ENCODE measurements around the gene SELENOT.
"Not testable (repeated sequence)": the region's sequence is repeated elsewhere in the genome, so short reads cannot be mapped to it uniquely, and the experiment has no call there.

Gene SELENOT

GRCh38 chr3:150609988-150610387 lies 6.9 kb downstream of the SELENOT start:
- DNase-seq = no peak

- peak; percentile 15 to 24 for DNase-seq
Measured at GRCh38 chr3:150610785-150611184, 7.7 kb downstream of the SELENOT start.

GRCh38 chr3:150611666-150612065 lies 8.5 kb downstream of the SELENOT start:
- no peak for DNase-seq

DNA sequence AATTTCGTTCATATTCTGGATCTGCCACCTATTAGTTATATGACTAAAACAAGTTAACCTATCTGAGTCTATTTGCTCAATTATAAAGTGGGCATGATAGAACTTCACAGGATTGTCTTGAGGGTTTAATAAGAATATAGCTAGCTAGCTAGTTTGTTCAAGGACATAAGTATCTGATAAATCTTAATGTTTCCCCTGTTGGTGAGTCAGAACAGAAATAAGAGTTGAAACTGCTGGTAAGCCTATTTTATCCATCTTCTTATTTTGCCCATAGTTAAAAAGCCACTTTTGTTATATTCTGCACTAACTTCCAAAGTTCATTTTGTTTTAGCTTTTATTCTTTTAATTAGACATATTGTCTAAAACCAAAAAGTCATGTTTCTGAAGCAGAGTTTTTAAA lies 9.4 kb downstream of the SELENOT start:
- DNase-seq = no peak

- no peak for DNase-seq
Measured at GRCh38 chr3:150613034-150613433, 9.9 kb downstream of the SELENOT start.

DNA sequence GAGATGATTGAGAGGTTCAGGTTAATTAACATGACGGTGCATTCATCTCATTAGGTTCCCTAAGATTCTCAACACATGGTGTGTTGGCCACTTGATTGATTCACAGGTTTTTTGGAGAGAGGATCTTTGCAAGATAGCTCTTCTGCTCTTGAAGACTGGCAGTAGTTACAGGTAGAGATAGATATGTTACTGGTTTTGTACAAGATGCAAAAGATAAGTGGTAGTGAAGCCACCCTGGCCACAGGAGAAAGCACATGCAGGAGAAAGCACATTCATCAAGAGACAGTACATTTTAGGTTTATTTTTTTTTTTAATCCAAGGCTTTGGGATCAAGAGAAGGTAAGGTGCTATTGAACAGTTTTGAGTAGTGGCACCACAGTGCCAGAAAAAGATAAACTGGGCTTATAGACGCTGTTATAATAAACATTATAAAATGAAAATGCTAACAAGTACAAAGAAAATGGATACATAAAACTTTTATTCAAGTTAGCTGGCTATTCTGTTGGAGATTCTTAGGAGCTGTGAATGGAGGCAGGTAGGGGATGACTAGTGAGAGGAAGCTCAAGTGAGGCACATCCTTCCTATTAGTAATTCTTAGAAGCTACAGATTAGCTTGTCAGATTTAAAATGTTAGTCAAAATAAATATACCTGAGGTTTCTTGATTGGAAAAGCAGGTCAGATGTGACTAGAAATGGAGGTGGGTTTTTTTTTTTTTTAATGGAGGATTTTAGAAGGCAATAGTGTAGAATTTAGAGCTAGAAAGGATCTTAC lies 10.8 kb downstream of the SELENOT start:
- no peak for DNase-seq

GRCh38 chr3:150620002-150620689 lies 17.0 kb downstream of the SELENOT start:
- no peak for DNase-seq

- not testable (repeated sequence) for DNase-seq
Measured at GRCh38 chr3:150622955-150623354, 19.8 kb downstream of the SELENOT start.

GRCh38 chr3:150623945-150624344 lies 20.8 kb downstream of the SELENOT start:
- DNase-seq = no peak

DNA sequence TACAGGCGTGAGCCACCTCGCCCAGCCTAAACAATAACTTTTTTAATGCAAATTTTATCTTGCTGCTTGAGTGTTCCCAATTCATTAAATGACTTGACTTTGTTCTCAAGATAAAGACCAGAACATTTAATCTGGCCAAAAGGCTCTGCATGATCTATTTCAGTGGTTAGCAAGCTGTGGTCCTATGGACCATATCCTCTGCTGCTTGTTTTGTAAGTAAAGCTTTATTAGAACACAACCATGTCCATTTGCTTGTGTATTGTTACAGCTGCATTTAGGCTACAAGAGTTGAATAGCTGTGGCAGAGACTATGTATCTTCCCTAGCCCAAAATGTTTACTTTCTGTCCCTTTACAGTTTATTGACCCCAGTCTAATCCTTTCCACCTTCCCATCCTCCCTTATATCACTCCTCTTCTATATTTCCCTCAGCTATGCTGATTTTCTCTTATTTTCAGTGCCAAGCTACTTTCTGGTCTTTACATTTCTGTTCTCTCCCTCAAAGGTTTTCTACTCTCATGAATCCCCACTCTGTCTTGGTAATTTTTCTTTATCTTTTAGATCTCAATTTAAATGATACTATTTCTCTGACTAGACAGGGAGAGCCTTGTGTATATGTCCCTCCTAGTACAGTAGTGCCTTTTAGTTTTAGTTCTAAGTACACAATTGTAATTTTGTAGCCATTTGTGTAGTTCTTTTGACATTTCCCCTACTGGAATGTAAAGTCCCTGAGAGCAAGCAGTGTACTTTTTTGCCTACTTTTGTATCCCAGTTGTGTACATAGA lies 23.2 kb downstream of the SELENOT start:
- no peak for DNase-seq

- DNase-seq = no peak
Measured at GRCh38 chr3:150627557-150627956, 24.4 kb downstream of the SELENOT start.

GRCh38 chr3:150631515-150632221 lies 28.5 kb downstream of the SELENOT start:
- no peak for DNase-seq

GRCh38 chr3:150635076-150635475 lies 32.0 kb downstream of the SELENOT start:
- no peak for DNase-seq

- DNase-seq = peak; percentile 44 to 58
Measured at GRCh38 chr3:150635526-150635925, 32.4 kb downstream of the SELENOT start.

DNA sequence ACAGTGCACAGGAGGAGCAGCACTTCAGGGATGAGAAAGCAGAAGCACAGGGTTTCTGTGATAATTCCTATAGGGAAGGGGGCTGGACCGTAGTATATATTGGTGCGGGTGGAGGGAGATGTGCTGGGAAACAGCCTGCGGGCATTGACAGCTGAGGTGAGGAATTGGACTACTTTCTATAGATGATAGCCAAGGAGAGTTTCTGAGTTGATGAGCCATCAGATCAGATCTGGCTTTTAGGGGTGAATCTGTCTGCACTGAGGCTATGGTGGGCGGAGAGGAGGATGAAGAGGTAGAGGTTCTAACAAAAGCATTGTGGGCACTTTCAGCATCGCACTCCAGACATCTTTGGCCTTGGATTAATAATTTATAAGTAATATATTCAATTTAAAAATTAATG lies 33.1 kb downstream of the SELENOT start:
- no peak for DNase-seq

GRCh38 chr3:150639262-150639661 lies 36.1 kb downstream of the SELENOT start:
- DNase-seq = no peak

DNA sequence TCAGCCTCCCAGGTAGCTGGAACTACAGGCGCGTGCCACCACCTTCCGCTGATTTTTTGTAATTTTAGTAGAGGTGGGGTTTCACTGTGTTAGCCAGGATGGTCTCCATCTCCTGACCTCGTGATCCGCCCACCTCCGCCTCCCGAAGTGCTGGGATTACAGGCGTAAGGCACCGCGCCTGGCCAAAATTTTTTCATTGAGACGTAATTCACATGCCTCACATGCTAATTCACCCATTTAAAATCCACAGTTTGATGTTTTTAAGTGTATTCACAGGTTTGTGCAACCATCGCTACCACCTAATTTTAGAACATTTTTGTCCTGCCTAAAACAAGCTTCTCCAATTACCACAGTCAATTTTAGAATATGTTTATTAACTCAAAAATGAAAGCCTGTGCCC lies 37.1 kb downstream of the SELENOT start:
- no peak for DNase-seq

GRCh38 chr3:150653110-150653561 lies 50.0 kb downstream of the SELENOT start:
- no peak for DNase-seq

GRCh38 chr3:150656316-150656715 lies 53.2 kb downstream of the SELENOT start:
- peak; percentile 16 to 30 for DNase-seq

DNA sequence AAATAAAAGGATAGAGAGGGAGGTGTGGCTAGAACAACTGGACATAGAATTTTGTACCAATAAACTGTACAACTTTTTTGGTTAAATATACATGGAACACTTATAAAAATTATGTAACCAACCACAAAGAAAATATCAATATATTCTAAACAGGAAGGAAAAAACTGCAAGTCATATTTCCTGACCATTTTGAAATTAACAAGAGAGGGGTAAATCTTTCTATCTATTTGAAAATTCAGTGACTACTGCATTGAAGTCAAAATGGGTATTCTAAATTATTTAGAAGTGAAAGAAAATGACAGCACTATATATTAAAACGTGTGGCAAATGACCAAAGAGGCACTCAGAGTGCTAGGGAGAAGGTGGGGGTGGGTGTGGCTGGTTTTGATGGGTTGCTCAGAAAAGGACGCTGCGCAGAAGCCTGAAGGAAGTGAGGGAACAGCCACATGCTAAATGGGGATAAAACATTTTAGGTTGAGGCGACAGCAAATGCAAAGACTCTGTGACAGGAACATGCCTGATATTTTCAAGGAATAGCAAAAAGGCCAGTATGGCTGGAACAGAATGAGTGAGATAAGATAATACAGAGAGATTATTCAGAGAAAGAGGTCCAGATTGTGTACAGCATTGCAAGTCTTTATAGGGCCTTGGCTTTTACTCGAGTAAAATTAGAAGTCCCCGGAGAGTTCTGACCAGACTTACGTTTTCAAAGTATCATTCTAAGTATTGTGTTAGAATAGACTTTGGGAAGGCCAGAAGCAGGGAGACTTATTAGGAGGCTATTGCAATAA lies 59.5 kb downstream of the SELENOT start:
- DNase-seq = peak; percentile 9 to 26

GRCh38 chr3:150663461-150663860 lies 60.3 kb downstream of the SELENOT start:
- no peak for DNase-seq

- DNase-seq = no peak
Measured at GRCh38 chr3:150666167-150666566, 63.0 kb downstream of the SELENOT start.

Data from AML-193 (cell line).